Superior temporal gyrus (tissue), 1 donor: ENCODE data around the gene OR4C45.
"Not testable (repeated sequence)": the region's sequence is repeated elsewhere in the genome, so short reads cannot be mapped to it uniquely, and the experiment has no call there.

Experiments used
- DNase-seq: peaks from one replicate; pipeline ENCODE4 v3.0.0-alpha.2; 2016; ENCODE audit errors: extremely low spot score

OR4C45 gene

GRCh38 chr11:50032574-50032973 lies at the start of gene OR4C45:
OR4C45 (plus strand) TSS chr11:50032874.
- no peak for DNase-seq

GRCh38 chr11:49995565-49995964 lies 37.1 kb upstream of the OR4C45 start:
- peak; percentile 87 for DNase-seq

GRCh38 chr11:50030193-50030592 lies 2.5 kb upstream of the OR4C45 start:
- DNase-seq: no peak

- DNase-seq: not testable (repeated sequence)
These were observed 3.6 kb downstream of the OR4C45 start for GRCh38 chr11:50036239-50036638.

- no peak for DNase-seq
These were observed 4.6 kb downstream of the OR4C45 start for GRCh38 chr11:50037251-50037650.

- no peak for DNase-seq
These were observed 12.0 kb downstream of the OR4C45 start for GRCh38 chr11:50044647-50045046.

- DNase-seq: not testable (repeated sequence)
These were observed 30.4 kb downstream of the OR4C45 start for GRCh38 chr11:50063056-50063455.

GRCh38 chr11:50070389-50070788 lies 37.7 kb downstream of the OR4C45 start:
- no peak for DNase-seq

- DNase-seq: no peak
These were observed 39.0 kb downstream of the OR4C45 start for GRCh38 chr11:50071584-50072225.

- DNase-seq: no peak
These were observed 39.8 kb downstream of the OR4C45 start for GRCh38 chr11:50072226-50073112.

- DNase-seq: no peak
These were observed 40.7 kb downstream of the OR4C45 start for GRCh38 chr11:50073113-50074105.

GRCh38 chr11:50074161-50074560 lies 41.5 kb downstream of the OR4C45 start:
- DNase-seq: no peak

- no peak for DNase-seq
These were observed 43.2 kb downstream of the OR4C45 start for GRCh38 chr11:50075856-50076255.

GRCh38 chr11:50077526-50077925 lies 44.9 kb downstream of the OR4C45 start:
- DNase-seq: no peak

- DNase-seq: no peak
These were observed 45.3 kb downstream of the OR4C45 start for GRCh38 chr11:50078001-50078400.

- not testable (repeated sequence) for DNase-seq
These were observed 46.3 kb downstream of the OR4C45 start for GRCh38 chr11:50078946-50079345.

- no peak for DNase-seq
These were observed 47.6 kb downstream of the OR4C45 start for GRCh38 chr11:50080256-50080655.
